ENCODE data around the gene PPP2R3C.
"Not testable (repeated sequence)": the region's sequence is repeated elsewhere in the genome, so short reads cannot be mapped to it uniquely, and the experiment has no call there.

The PPP2R3C gene

GRCh38 chr14:35050652-35051051, 71.1 kb downstream of the PPP2R3C start:
- DNase-seq, result peak; percentile 61

GRCh38 chr14:35047976-35048513, 73.7 kb downstream of the PPP2R3C start:
- no peak for DNase-seq

DNA sequence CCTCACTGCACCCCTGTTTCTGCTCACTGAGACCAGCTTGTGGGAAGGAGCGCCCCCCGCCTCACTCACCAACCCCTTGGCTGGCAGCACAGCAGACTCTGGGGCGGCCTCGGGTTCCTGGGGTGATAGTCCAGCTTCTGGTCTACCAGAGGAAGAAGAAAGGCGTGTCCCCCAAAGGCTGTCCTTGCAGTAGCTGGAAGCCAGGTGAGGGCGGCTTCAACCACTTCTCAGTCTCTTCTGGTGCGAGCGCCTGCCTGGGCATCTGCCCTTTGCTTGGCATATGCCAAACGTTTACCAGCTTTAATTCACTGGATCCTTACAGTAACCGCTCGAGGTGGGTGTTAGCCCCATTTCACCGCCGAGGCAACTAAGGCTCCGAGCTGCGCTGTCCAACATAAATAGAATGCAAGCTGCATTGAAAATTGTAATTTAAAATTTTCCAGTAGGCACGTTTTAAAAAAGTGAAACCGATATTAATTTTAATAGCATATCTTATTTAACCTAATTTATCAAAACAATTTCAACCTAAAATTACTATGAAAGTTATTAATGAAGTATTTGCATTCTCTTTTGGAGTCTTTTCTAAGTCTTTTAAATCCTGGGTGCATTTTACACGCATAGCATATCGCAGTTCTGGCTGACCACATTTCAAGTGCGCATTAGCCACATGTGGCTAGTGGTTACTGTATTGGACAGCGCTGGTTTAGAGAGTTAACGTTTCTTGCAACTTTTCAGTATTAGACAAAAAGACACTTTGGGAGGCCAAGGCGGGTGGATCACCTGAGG, 74.8 kb downstream of the PPP2R3C start:
- peak; percentile 3 for DNase-seq

DNA sequence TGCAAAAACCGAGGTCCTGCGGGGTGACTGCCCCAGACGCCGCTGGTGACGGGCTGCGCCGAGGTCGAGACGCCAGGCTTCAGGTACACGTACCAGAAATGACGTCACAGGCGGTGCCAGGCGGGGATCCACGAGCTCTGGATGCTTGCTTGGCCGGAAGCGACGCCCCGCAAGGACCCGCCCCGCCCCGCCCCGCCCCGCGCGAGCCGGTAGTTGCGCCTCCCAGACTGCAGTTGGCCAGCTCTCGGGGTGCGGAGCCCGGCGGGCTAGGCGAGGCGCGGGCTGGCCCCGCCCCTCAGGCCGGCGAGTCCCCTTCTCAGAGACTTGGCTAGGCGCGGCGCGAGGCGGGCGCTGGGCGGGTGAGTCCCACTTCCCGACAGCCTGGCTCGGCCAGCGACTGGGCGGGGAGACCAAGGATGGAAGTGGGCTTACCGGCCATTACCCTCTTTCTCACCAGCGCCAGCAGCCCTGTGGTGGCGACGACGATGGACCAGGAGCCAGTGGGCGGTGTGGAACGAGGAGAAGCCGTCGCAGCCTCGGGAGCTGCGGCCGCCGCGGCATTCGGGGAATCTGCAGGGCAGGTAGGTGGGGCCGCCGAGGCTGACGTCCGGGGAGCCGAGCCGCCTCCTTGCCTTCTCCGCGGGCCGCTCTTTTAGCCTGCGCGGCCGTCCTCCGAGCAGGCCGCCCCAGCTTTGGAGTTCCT, 75.6 kb downstream of the PPP2R3C start, which contains the start of gene FAM177A1:
TSS of gene FAM177A1 (plus strand) at position 225 of the 703 bp plus-strand sequence. CDS start at position 417, 192 bp downstream.
- DNase-seq, result peak; percentile 96

DNA sequence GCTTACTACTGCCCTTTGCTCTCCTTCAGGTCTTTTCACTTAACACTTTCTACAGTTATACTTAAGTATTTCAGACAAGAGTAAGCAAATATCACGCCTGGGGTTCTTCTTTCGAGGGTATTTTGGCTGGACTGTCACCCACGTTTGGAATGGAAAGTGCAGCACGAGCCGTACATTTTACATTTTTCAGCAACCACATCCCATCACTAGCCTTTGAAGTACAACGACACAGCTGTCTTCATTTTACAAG, 76.1 kb downstream of the PPP2R3C start:
- DNase-seq, result no peak

GRCh38 chr14:35044939-35045797, 76.6 kb downstream of the PPP2R3C start:
- DNase-seq, result peak; percentile 21

DNA sequence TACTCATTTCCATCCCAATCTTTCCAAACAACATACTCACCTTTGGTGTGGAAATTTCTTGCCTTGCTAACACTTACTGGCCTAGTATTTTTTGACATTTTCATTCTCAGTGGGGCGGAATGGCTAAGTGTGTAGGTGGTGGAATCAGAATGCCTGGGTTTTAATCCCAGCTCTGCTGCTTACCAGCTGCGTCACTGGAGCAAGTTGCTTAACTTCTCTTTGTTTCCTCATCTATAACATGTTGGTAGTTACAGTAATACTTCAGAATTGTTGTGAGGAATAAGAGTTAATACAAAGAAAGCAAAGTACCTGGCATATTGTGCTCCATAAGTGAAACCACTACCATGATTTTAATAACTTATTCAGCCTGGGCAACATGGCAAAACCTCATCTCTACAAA, 78.7 kb downstream of the PPP2R3C start:
- no peak for DNase-seq

GRCh38 chr14:35042632-35043031, 79.2 kb downstream of the PPP2R3C start:
- DNase-seq, result no peak

DNA sequence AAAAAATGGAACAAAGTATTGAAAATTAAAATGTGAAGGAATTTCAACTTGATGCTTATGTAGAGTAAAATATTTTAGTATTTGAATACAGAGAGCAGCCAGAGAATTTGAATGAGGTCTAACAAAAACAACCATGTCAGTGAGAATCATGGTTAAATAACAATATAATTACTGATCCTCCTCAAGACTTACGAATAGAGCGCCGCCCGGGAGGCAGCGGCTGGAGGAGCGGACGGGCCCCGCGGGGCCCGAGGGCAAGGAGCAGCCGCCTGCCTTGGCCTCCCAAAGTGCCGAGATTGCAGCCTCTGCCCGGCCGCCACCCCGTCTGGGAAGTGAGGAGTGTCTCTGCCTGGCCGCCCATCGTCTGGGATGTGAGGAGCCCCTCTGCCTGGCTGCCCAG, 83.5 kb downstream of the PPP2R3C start:
- not testable (repeated sequence) for DNase-seq
